Keratinocyte (primary cell): ENCODE data around the gene ZBP1. TPM values are rescaled to one million over a fixed set of nuclear protein-coding genes. Genes with fewer than 3 reads are reported as not detected.

Source experiments
- DNase-seq: peaks from one replicate; pipeline ENCODE4 v3.0.0-alpha.2; 2011; ENCODE audit warnings: low read depth, missing footprints, low spot score
- FAIRE-seq: peaks from 2 replicates; lab custom pipeline; 2011; peaks lifted over from hg19 to GRCh38; lab: Jason Lieb, UNC
- H2AFZ ChIP-seq: 2 replicates; pipeline ENCODE4 v1.6.0; 2012; ENCODE audit warnings: low read length, control low read depth, inconsistent platforms; ENCODE audit not compliant: control insufficient read depth
- H3K27ac ChIP-seq: 2 replicates; pipeline ENCODE4 v1.5.1; 2011; ENCODE audit warnings: low read length; ENCODE audit not compliant: control insufficient read depth, insufficient read depth
- H3K27me3 ChIP-seq: 3 replicates; pipeline ENCODE4 v1.6.0; 2011; ENCODE audit warnings: low read length; ENCODE audit not compliant: control insufficient read depth, insufficient read depth; ENCODE audit errors: extremely low read depth
- H3K36me3 ChIP-seq, 2 experiments: 2 replicates in 1 of 2; 3 replicates in 1 of 2; pipeline ENCODE4 v1.5.1; 2011; ENCODE audit warnings: low read length in 2 of 2, mild to moderate bottlenecking in 1 of 2; ENCODE audit not compliant: control insufficient read depth in 2 of 2, insufficient read depth in 2 of 2; ENCODE audit errors: extremely low read depth in 1 of 2
- H3K4me1 ChIP-seq: 3 replicates; pipeline ENCODE4 v1.5.1; 2011; ENCODE audit warnings: low read length; ENCODE audit not compliant: control insufficient read depth, insufficient read depth; ENCODE audit errors: extremely low read depth
- H3K4me2 ChIP-seq: 3 replicates; pipeline ENCODE4 v1.6.0; 2011; ENCODE audit warnings: low read depth, low read length; ENCODE audit not compliant: control insufficient read depth, insufficient read depth; ENCODE audit errors: extremely low read depth
- H3K4me3 ChIP-seq, 3 experiments: fragments of 200-600 bp in 1 of 3; sonication (generic) in 1 of 3; 2 replicates in 2 of 3; 3 replicates in 1 of 3; pipeline ENCODE4 v1.5.1; 2011 to 2016; ENCODE audit warnings: low read length in 3 of 3, mild to moderate bottlenecking in 3 of 3, control low read depth in 2 of 3, inconsistent platforms in 1 of 3, low read depth in 1 of 3, mixed read lengths in 1 of 3, mixed run types in 1 of 3, moderate library complexity in 1 of 3; ENCODE audit not compliant: control insufficient read depth in 2 of 3, insufficient read depth in 2 of 3; ENCODE audit errors: extremely low read depth in 1 of 3
- H3K79me2 ChIP-seq: 2 replicates; pipeline ENCODE4 v1.6.0; 2012; ENCODE audit warnings: low read length; ENCODE audit not compliant: control insufficient read depth, insufficient read depth
- H3K9ac ChIP-seq: 3 replicates; pipeline ENCODE4 v1.6.0; 2011; ENCODE audit warnings: low read length; ENCODE audit not compliant: control insufficient read depth, insufficient read depth; ENCODE audit errors: extremely low read depth
- H3K9me1 ChIP-seq: 3 replicates; pipeline ENCODE4 v1.6.0; 2011; ENCODE audit warnings: low read length; ENCODE audit not compliant: control insufficient read depth, insufficient read depth; ENCODE audit errors: extremely low read depth
- H3K9me3 ChIP-seq: 2 replicates; pipeline ENCODE4 v1.5.1; 2012; ENCODE audit warnings: low read depth, low read length; ENCODE audit not compliant: control insufficient read depth
- H4K20me1 ChIP-seq: 3 replicates; pipeline ENCODE4 v1.6.0; 2011; ENCODE audit warnings: low read length; ENCODE audit not compliant: control insufficient read depth, insufficient read depth; ENCODE audit errors: extremely low read depth
- EZH2 ChIP-seq: IDR thresholded peaks from one replicate; pipeline ENCODE4 v1.6.1; 2012; ENCODE audit warnings: inconsistent platforms, mild to moderate bottlenecking, low read length, moderate library complexity
- dilution Hi-C: fragments of 300-500 bp; cut with MboI; formaldehyde crosslinking; loops from one replicate; pipeline ENCODE4 v1.7.0; 2020; ENCODE audit warnings: low sequenced_read_pairs; ENCODE audit not compliant: extremely low pct_ligation_motif_present
- polyA plus RNA-seq, 5 experiments: library from polyadenylated mRNA; depleted of rRNA in 3 of 5; stranded (reverse) in 3 of 5; stranded (forward) in 1 of 5; unstranded in 1 of 5; fragments of >200 nt; gene quantifications; 1 replicate in 1 of 5; 2 replicates in 3 of 5; 3 replicates in 1 of 5; pipeline versions ENCODE4 v1.2.1 to v1.2.3, GENCODE V29; 2011 to 2012; ENCODE audit warnings: missing spikeins in 2 of 5, low read depth in 1 of 5, low replicate concordance in 1 of 5
- TF ChIP-seq, protein P1 (sequence below), 3 experiments: IDR thresholded peaks in 1 of 3; conservative IDR thresholded peaks in 1 of 3; optimal IDR thresholded peaks in 1 of 3; 2 replicates in 2 of 3; 3 replicates in 1 of 3; pipeline versions ENCODE3 to v1.5.1; 2011; ENCODE audit warnings: low read length in 3 of 3, mild to moderate bottlenecking in 3 of 3, moderate library complexity in 2 of 3, control low read depth in 1 of 3, inconsistent platforms in 1 of 3; ENCODE audit not compliant: insufficient read depth in 2 of 3; ENCODE audit errors: extremely low read depth in 1 of 3

Gene ZBP1
- polyA plus RNA-seq, 1 donor (not counting 4 experiments of a cell fraction or from before 2014, with no cell fraction given) = 0.08 TPM

GRCh38 chr20:57649617-57650015 is 29.4 kb upstream of the ZBP1 start:
- Histone ChIP-seq H2AFZ (no peak overlapping the region), H4K20me1 (peaks cover 9% of the 10 kb centered on the region), H3K4me1 (no peaks in the 10 kb centered on the region), H3K27ac (no peak overlapping the region), H3K4me2 (no peak overlapping the region), H3K27me3 (no peaks in the 10 kb centered on the region), H3K9me1 (no peaks in the 10 kb centered on the region), H3K79me2 (peaks cover 7% of the 10 kb centered on the region), H3K4me3 (no peak overlapping the region), H3K9me3 (no peaks in the 10 kb centered on the region), H3K9ac (no peak overlapping the region), H3K36me3 (peaks cover 27% of the 10 kb centered on the region in 2 experiments)
- no peak for DNase-seq
- no peak for FAIRE-seq
- TF ChIP-seq, protein P1, sequence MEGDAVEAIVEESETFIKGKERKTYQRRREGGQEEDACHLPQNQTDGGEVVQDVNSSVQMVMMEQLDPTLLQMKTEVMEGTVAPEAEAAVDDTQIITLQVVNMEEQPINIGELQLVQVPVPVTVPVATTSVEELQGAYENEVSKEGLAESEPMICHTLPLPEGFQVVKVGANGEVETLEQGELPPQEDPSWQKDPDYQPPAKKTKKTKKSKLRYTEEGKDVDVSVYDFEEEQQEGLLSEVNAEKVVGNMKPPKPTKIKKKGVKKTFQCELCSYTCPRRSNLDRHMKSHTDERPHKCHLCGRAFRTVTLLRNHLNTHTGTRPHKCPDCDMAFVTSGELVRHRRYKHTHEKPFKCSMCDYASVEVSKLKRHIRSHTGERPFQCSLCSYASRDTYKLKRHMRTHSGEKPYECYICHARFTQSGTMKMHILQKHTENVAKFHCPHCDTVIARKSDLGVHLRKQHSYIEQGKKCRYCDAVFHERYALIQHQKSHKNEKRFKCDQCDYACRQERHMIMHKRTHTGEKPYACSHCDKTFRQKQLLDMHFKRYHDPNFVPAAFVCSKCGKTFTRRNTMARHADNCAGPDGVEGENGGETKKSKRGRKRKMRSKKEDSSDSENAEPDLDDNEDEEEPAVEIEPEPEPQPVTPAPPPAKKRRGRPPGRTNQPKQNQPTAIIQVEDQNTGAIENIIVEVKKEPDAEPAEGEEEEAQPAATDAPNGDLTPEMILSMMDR (optimal IDR thresholded peaks at IDR 0.05 in 1 of 3, IDR thresholded peaks at IDR 0.05 in 1 of 3, conservative IDR thresholded peaks at IDR 0.05 in 1 of 3; ENCODE audit: extremely low read depth in 1 of 3, insufficient read depth in 2 of 3, low read length in 3 of 3) = no peak
- no peak for TF ChIP-seq EZH2
- dilution Hi-C loops = no loop called here

GRCh38 chr20:57648878-57649616 is 28.8 kb upstream of the ZBP1 start:
- no peaks in the 10 kb centered on the region for H3K9me3 ChIP-seq
- peaks cover 6% of the 10 kb centered on the region for H4K20me1 ChIP-seq
- FAIRE-seq (no peak), DNase-seq (no peak)
- H3K79me2 ChIP-seq = peaks cover 3% of the 10 kb centered on the region
- H3K4me3 ChIP-seq = no peak overlapping the region
- no peak overlapping the region for H3K9ac ChIP-seq
- dilution Hi-C loops = no loop called here
- H3K4me1 ChIP-seq = no peaks in the 10 kb centered on the region
- H2AFZ ChIP-seq = no peak overlapping the region
- no peak for TF ChIP-seq EZH2
- TF ChIP-seq, protein P1 (optimal IDR thresholded peaks at IDR 0.05 in 1 of 3, IDR thresholded peaks at IDR 0.05 in 1 of 3, conservative IDR thresholded peaks at IDR 0.05 in 1 of 3; ENCODE audit: extremely low read depth in 1 of 3, insufficient read depth in 2 of 3, low read length in 3 of 3) = no peak
- H3K4me2 ChIP-seq = no peak overlapping the region
- H3K36me3 ChIP-seq = peaks cover 26 to 27% of the 10 kb centered on the region in 2 experiments
- H3K27me3 ChIP-seq = no peaks in the 10 kb centered on the region
- H3K27ac ChIP-seq = no peak overlapping the region
- no peaks in the 10 kb centered on the region for H3K9me1 ChIP-seq
